T1000 (cell line): Measurements from ENCODE around the gene PCDHGA7.
"Not testable (repeated sequence)": the region's sequence is repeated elsewhere in the genome, so short reads cannot be mapped to it uniquely, and the experiment has no call there.

ENCODE experiments used
- DNase-seq: peaks from one replicate; lab custom pipeline; 2025; ENCODE audit warnings: mixed read lengths; lab: John Stamatoyannopoulos, UW

Gene PCDHGA7

DNA sequence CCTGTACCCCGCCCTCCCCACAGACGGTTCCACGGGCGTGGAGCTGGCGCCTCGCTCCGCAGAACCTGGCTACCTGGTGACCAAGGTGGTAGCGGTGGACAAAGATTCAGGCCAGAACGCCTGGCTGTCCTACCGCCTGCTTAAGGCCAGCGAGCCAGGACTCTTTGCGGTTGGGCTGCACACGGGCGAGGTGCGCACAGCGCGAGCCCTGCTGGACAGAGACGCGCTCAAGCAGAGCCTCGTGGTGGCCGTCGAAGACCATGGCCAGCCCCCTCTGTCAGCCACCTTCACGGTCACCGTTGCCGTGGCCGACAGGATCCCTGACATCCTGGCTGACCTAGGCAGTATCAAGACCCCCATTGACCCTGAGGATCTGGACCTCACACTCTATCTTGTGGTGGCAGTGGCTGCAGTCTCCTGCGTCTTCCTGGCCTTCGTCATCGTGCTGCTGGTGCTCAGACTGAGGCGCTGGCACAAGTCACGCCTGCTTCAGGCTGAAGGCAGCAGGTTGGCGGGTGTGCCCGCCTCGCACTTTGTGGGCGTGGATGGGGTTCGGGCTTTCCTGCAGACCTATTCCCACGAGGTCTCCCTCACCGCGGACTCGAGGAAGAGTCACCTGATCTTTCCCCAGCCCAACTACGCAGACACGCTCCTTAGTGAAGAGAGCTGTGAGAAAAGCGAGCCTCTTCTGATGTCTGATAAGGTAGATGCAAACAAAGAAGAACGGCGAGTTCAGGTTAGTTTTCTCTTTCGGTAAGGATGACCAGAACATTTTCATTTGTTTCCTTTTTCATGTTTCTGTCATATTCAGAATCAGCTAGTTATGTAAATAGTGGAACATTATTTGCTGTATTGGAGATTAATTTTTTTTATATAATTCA lies 16.3 kb upstream of the PCDHGA7 start:
- no peak for DNase-seq

DNA sequence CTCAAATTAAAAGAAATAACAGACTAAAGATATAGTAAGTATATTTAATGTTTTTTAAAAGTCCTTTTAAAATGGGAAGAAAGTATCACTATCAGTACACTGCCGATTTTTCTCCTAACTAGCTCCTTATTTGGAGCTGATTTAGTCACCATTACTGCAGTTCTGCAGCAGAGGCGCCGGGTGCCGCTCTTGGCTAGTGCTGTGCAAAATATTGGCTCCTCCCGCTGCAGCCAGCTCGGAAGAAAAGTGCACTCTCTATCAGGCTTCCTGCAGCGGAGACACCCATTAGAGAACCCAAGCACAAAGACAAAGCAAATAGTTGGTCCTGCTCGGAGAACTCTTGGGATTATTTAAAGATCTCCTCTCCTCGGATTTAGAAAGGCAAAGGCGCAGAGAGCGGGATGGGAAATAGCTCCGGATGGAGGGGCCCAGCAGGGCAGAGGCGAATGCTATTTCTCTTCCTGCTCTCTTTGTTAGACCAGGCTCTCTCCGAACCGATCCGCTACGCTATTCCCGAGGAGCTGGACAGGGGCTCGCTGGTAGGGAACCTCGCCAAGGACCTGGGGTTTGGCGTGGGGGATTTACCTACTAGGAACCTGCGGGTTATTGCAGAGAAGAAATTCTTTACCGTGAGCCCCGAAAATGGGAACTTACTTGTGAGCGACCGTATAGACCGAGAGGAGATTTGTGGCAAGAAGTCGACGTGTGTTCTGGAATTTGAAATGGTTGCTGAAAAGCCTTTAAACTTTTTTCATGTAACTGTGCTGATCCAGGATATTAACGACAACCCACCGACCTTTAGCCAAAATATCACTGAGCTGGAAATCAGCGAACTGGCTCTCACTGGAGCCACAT lies 12.3 kb upstream of the PCDHGA7 start, which contains the start of gene PCDHGB3:
Gene PCDHGB3, plus strand, starts transcription at position 249 of the 855 bp plus-strand sequence. Its CDS starts 153 bp downstream, at position 402.
- no peak for DNase-seq

DNA sequence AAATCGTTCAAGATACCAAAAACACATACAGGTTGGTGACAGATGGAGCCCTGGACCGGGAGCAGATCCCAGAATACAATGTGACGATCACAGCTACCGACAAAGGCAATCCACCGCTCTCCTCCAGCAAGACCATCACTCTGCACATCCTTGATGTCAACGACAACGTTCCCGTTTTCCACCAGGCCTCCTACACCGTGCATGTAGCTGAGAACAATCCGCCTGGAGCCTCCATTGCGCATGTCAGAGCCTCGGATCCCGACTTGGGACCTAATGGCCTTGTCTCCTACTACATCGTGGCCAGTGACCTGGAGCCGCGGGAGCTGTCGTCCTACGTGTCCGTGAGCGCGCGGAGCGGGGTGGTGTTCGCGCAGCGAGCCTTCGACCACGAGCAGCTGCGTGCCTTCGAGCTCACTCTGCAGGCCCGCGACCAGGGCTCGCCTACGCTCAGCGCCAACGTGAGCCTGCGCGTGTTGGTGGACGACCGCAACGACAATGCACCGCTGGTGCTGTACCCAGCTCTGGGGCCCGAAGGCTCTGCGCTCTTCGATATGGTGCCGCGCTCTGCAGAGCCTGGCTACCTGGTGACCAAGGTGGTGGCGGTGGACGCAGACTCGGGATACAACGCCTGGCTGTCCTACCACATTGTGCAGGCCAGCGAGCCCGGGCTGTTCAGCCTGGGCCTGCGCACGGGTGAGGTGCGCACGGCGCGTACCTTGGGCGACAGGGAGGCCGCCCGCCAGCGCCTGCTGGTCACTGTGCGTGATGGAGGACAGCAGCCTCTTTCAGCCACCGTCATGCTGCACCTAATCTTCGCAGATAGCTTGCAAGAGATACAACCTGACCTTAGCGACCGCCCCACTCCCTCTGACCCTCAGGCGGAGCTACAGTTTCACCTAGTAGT lies 10.7 kb upstream of the PCDHGA7 start:
- DNase-seq: no peak

DNA sequence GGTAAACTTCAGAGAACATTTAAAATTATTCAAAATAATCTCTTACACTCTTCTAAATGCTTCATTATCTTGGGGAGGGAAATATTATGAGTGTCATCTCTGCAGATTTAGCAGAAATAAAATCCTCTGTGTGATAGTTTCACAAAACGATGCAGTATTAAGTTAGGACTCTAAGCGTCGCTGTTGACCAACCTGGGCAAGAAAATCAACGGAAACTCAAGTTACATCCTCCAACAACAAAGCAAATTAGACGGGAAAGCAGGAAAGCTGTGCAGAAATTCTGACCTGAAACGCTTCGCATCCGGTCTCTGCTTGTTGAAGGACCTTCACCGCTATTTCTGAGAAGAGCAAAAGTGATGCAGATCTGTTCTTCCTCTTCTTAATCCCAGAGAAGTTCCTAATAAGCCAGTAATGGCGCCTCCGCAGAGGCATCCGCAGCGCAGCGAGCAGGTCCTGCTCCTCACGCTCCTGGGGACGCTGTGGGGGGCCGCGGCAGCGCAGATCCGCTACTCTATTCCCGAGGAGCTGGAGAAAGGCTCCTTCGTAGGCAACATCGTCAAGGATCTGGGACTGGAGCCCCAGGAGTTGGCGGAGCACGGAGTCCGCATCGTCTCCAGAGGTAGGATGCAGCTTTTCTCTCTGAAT lies 8.7 kb upstream of the PCDHGA7 start, which contains the start of gene PCDHGA6:
Gene PCDHGA6, plus strand, starts transcription at position 219 of the 645 bp plus-strand sequence. Its CDS starts 193 bp downstream, at position 412.
- DNase-seq: no peak

DNA sequence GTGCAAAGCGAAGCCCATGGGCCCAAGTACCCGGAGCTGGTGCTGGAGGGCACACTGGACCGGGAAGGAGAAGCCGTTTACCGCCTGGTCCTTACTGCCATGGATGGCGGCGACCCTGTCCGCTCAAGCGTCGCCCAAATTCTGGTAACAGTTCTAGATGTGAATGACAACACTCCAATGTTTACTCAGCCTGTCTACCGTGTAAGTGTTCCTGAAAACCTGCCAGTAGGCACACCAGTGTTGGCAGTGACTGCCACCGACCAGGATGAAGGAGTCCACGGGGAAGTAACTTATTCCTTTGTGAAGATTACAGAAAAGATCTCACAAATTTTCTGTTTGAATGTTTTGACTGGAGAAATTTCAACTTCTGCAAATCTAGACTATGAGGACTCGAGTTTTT lies 7.9 kb upstream of the PCDHGA7 start:
- DNase-seq: no peak

DNA sequence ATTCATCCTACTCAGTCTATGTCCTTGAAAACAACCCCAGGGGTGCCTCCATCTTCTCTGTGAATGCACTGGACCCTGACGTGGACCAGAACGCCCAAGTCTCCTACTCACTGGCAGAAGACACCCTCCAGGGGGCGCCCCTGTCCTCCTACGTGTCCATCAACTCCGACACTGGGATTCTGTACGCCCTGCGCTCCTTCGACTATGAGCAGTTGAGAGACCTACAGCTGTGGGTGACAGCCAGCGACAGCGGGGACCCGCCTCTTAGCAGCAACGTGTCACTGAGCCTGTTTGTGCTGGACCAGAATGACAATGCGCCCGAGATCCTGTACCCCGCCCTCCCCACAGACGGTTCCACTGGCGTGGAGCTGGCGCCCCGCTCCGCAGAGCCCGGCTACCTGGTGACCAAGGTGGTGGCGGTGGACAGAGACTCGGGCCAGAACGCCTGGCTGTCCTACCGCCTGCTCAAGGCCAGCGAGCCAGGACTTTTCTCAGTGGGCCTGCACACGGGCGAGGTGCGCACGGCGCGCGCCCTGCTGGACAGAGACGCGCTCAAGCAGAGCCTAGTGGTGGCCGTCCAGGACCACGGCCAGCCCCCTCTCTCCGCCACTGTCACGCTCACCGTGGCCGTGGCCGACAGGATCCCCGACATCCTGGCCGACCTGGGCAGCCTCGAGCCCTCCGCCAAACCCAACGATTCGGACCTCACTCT lies 6.9 kb upstream of the PCDHGA7 start:
- not testable (repeated sequence) for DNase-seq

DNA sequence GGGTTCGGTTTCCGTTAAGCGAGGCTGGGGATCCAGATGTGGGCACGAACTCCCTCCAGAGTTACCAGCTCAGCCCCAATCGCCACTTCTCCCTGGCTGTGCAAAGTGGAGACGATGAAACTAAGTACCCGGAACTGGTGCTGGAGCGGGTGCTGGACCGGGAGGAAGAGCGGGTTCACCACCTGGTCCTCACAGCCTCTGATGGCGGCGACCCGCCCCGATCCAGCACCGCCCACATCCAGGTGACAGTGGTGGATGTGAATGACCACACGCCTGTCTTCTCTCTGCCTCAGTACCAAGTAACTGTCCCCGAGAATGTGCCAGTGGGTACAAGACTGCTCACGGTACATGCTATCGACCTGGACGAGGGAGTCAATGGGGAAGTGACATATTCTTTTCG lies 803 bp downstream of the PCDHGA7 start:
- no peak for DNase-seq

DNA sequence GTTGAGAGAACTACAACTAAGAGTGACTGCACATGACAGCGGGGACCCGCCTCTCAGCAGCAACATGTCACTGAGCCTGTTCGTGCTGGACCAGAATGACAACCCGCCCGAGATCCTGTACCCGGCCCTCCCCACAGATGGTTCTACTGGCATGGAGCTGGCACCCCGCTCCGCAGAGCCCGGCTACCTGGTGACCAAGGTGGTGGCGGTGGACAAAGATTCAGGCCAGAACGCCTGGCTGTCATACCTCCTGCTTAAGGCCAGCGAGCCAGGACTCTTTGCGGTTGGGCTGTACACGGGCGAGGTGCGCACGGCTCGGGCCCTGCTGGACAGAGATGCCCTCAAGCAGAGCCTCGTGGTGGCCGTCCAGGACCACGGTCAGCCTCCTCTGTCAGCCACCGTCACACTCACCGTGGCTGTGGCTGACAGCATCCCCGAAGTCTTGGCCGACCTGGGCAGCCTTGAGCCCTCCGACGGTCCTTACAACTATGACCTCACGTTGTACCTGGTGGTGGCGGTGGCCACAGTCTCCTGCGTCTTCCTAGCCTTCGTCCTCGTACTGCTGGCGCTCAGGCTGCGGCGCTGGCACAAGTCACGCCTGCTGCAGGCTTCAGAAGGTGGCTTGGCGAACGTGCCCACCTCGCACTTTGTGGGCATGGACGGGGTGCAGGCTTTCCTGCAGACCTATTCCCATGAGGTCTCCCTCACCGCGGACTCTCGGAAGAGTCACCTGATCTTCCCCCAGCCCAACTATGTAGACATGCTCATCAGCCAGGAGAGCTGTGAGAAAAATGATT lies 2.1 kb downstream of the PCDHGA7 start:
- no peak for DNase-seq

DNA sequence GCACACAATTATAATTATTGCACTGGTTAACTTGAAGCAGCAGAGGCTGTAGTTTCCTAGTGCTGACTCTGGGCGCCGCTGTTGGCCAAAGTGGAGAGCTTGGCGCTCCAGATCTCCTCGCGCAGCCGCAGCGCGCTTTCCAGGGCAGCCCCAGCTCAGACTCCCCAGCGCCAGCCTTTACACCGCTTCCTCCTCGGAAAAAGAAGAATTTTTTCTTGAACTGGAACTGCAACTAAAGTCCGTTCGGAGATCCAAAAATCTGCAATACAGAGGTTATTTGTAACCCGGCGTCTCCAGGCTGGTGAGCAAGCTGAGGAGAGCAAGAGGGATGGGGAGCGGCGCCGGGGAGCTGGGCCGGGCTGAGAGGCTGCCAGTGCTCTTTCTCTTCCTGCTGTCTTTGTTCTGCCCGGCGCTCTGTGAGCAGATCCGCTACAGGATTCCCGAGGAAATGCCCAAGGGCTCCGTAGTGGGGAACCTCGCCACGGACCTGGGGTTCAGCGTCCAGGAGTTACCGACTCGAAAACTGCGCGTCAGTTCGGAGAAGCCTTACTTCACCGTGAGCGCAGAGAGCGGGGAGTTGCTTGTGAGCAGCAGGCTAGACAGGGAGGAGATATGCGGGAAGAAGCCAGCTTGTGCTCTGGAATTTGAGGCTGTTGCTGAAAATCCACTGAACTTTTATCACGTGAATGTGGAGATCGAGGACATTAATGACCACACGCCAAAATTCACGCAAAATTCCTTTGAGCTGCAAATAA lies 5.2 kb downstream of the PCDHGA7 start, which contains the start of gene PCDHGB4:
Gene PCDHGB4, plus strand, starts transcription at position 142 of the 755 bp plus-strand sequence. Its CDS starts 187 bp downstream, at position 329.
- DNase-seq: not testable (repeated sequence)

DNA sequence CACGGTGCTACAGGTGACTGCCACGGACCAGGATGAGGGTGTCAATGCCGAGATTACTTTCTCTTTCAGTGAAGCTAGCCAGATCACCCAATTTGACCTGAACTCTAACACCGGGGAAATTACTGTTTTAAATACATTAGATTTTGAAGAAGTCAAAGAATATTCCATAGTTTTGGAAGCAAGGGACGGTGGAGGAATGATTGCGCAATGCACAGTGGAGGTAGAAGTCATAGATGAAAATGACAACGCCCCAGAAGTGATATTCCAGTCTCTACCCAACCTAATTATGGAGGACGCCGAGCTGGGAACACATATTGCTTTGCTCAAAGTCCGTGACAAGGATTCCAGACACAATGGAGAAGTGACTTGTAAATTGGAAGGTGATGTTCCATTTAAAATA lies 6.1 kb downstream of the PCDHGA7 start:
- no peak for DNase-seq

DNA sequence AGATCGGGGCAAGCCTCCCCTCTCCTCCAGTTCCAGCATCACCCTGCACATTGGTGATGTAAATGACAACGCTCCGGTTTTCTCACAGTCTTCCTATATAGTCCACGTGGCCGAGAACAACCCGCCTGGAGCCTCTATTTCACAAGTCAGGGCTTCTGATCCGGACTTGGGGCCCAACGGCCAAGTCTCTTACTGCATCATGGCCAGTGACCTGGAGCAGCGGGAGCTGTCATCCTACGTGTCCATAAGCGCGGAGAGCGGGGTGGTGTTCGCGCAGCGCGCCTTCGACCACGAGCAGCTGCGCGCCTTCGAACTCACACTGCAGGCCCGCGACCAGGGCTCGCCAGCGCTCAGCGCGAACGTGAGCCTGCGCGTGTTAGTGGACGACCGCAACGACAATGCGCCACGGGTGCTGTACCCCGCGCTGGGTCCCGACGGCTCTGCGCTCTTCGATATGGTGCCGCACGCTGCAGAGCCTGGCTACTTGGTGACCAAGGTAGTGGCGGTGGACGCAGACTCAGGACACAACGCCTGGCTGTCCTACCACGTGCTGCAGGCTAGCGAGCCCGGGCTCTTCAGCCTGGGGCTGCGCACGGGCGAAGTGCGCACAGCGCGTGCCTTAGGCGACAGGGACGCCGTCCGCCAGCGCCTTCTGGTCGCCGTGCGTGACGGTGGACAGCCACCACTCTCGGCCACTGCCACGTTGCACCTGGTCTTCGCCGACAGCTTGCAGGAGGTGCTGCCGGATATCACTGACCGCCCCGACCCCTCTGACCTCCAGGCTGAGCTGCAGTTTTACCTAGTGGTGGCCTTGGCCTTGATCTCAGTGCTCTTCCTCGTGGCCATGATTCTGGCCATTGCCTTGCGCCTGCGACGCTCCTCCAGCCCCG lies 6.9 kb downstream of the PCDHGA7 start:
- no peak for DNase-seq

DNA sequence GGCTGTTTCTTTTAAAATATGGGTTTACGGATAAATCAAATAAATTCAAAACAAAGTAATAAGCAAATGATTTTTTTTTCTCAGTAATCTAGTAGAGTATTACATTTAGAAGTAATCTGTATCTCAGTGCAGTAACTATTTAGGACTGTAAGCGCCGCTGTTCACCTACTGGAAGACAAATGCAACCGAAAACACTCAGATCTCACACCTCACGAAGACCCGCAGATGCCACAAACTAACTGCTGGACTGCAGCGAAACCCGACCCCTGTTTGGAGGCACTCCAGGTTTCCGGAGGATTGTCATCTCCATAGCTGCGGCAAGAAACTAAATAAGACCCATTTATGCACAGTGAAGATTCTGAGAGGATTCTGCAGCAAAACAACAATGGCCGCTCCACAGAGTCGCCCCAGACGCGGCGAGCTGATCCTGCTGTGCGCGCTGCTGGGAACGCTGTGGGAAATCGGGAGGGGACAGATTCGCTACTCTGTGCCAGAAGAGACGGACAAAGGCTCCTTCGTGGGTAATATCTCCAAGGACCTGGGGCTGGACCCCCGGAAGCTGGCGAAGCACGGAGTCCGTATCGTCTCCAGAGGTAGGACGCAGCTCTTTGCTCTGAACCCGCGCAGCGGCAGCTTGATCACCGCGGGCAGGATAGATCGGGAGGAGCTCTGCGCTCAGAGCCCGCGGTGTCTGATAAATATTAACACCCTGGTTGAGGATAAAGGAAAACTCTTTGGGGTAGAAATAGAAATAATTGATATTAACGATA lies 10.1 kb downstream of the PCDHGA7 start, which contains the start of gene PCDHGA8:
Gene PCDHGA8, plus strand, starts transcription at position 205 of the 770 bp plus-strand sequence. Its CDS starts 181 bp downstream, at position 386.
- DNase-seq: no peak

DNA sequence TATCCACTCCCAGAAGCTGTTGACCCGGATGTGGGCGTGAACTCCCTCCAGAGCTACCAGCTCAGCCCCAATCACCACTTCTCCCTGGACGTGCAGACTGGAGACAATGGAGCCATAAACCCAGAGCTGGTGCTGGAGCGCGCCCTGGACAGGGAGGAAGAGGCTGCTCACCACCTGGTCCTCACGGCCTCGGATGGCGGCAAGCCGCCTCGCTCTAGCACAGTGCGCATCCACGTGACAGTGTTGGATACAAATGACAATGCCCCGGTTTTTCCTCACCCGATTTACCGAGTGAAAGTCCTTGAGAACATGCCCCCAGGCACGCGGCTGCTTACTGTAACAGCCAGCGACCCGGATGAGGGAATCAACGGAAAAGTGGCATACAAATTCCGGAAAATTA lies 10.7 kb downstream of the PCDHGA7 start:
- DNase-seq: no peak

DNA sequence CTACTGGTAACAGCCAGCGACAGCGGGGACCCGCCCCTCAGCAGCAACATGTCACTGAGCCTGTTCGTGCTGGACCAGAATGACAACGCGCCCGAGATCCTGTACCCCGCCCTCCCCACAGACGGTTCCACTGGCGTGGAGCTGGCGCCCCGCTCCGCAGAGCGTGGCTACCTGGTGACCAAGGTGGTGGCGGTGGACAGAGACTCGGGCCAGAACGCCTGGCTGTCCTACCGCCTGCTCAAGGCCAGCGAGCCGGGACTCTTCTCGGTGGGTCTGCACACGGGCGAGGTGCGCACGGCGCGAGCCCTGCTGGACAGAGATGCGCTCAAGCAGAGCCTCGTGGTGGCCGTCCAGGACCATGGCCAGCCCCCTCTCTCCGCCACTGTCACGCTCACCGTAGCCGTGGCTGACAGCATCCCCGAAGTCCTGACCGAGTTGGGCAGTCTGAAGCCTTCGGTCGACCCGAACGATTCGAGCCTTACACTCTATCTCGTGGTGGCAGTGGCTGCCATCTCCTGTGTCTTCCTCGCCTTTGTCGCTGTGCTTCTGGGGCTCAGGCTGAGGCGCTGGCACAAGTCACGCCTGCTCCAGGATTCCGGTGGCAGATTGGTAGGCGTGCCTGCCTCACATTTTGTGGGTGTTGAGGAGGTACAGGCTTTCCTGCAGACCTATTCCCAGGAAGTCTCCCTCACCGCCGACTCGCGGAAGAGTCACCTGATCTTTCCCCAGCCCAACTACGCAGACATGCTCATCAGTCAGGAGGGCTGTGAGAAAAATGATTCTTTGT lies 12.1 kb downstream of the PCDHGA7 start:
- not testable (repeated sequence) for DNase-seq

DNA sequence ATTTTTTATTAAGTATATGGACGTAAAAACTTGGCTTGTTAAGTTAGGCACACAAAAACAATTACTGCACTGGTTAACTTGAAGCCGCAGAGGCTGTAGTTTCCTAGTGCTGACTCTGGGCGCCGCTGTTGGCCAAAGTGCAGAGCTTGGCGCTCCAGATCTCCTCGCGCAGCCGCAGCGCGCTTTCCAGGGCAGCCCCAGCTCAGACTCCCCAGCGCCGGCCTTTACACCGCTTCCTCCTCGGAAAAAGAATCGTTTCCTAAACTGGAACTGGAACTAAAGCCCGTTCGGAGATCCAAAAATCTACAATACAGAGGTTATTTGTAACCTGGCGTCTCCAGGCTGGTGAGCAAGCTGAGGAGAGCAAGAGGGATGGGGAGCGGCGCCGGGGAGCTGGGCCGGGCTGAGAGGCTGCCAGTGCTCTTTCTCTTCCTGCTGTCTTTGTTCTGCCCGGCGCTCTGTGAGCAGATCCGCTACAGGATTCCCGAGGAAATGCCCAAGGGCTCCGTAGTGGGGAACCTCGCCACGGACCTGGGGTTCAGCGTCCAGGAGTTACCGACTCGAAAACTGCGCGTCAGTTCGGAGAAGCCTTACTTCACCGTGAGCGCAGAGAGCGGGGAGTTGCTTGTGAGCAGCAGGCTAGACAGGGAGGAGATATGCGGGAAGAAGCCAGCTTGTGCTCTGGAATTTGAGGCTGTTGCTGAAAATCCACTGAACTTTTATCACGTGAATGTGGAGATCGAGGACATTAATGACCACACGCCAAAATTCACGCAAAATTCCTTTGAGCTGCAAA lies 15.4 kb downstream of the PCDHGA7 start, which contains the start of gene PCDHGB5:
Gene PCDHGB5, plus strand, starts transcription at position 192 of the 796 bp plus-strand sequence. Its CDS starts 181 bp downstream, at position 373.
- peak; percentile 52 for DNase-seq
